ENCODE measurements around the gene PPP1R7.
"Not testable (repeated sequence)": the region's sequence is repeated elsewhere in the genome, so short reads cannot be mapped to it uniquely, and the experiment has no call there.

The PPP1R7 gene

GRCh38 chr2:241173557-241173956 lies 23.3 kb downstream of the PPP1R7 start:
- DNase-seq, result no peak

- no peak for DNase-seq
Observed at GRCh38 chr2:241177526-241178334, 27.5 kb downstream of the PPP1R7 start.

- no peak for DNase-seq
Observed at GRCh38 chr2:241178961-241179360, 28.7 kb downstream of the PPP1R7 start.

GRCh38 chr2:241179899-241180298 lies 29.6 kb downstream of the PPP1R7 start:
- no peak for DNase-seq

- no peak for DNase-seq
Observed at GRCh38 chr2:241180495-241180894, 30.2 kb downstream of the PPP1R7 start.

GRCh38 chr2:241182126-241182525 lies 31.9 kb downstream of the PPP1R7 start:
- DNase-seq, result no peak

- DNase-seq, result no peak
Observed at GRCh38 chr2:241182531-241183133, 32.4 kb downstream of the PPP1R7 start.

GRCh38 chr2:241183221-241183620 lies 33.0 kb downstream of the PPP1R7 start:
- DNase-seq, result no peak

- DNase-seq, result no peak
Observed at GRCh38 chr2:241184901-241185300, 34.6 kb downstream of the PPP1R7 start.

GRCh38 chr2:241185961-241186360 lies 35.7 kb downstream of the PPP1R7 start:
- no peak for DNase-seq

GRCh38 chr2:241187101-241187917 lies 37.0 kb downstream of the PPP1R7 start:
- no peak for DNase-seq

- DNase-seq, result no peak
Observed at GRCh38 chr2:241187918-241188234, 37.6 kb downstream of the PPP1R7 start.

GRCh38 chr2:241188361-241189092 lies 38.3 kb downstream of the PPP1R7 start, which contains the start of gene ANO7:
TSS of gene ANO7 (plus strand) at chr2:241188677. CDS start at chr2:241190064, 1,387 bp downstream.
- no peak for DNase-seq

GRCh38 chr2:241189093-241189855 lies 39.0 kb downstream of the PPP1R7 start:
- DNase-seq, result no peak

GRCh38 chr2:241189856-241190201 lies 39.6 kb downstream of the PPP1R7 start:
- no peak for DNase-seq

GRCh38 chr2:241190291-241190981 lies 40.2 kb downstream of the PPP1R7 start:
- DNase-seq, result no peak

- DNase-seq, result no peak
Observed at GRCh38 chr2:241191081-241191480, 40.8 kb downstream of the PPP1R7 start.

- no peak for DNase-seq
Observed at GRCh38 chr2:241193271-241193670, 43.0 kb downstream of the PPP1R7 start.

- no peak for DNase-seq
Observed at GRCh38 chr2:241194811-241195210, 44.5 kb downstream of the PPP1R7 start.

GRCh38 chr2:241195506-241196130 lies 45.4 kb downstream of the PPP1R7 start:
- DNase-seq, result no peak

- DNase-seq, result not testable (repeated sequence)
Observed at GRCh38 chr2:241197246-241197645, 47.0 kb downstream of the PPP1R7 start.

Measured in C1 segment of cervical spinal cord (tissue), 14 donors.